ENCODE measurements around the gene ARAP2.
"Not testable (repeated sequence)": the region's sequence is repeated elsewhere in the genome, so short reads cannot be mapped to it uniquely, and the experiment has no call there.

ARAP2 gene

GRCh38 chr4:36183232-36183631, 61.1 kb downstream of the ARAP2 start:
- DNase-seq (ENCODE audit: low read depth in 2 of 2), result no peak

- not testable (repeated sequence) for DNase-seq (ENCODE audit: low read depth in 2 of 2)
These were observed 62.0 kb downstream of the ARAP2 start for GRCh38 chr4:36182315-36182714.

- DNase-seq (ENCODE audit: low read depth in 2 of 2), result no peak
These were observed 64.1 kb downstream of the ARAP2 start for GRCh38 chr4:36180206-36180605.

GRCh38 chr4:36178484-36178883, 65.8 kb downstream of the ARAP2 start:
- no peak for DNase-seq (ENCODE audit: low read depth in 2 of 2)

GRCh38 chr4:36177946-36178345, 66.4 kb downstream of the ARAP2 start:
- DNase-seq (ENCODE audit: low read depth in 2 of 2), result no peak

- DNase-seq (ENCODE audit: low read depth in 2 of 2), result no peak
These were observed 69.7 kb downstream of the ARAP2 start for GRCh38 chr4:36174570-36174969.

GRCh38 chr4:36173905-36174304, 70.4 kb downstream of the ARAP2 start:
- no peak for DNase-seq (ENCODE audit: low read depth in 2 of 2)

- DNase-seq (ENCODE audit: low read depth in 2 of 2), result no peak
These were observed 71.7 kb downstream of the ARAP2 start for GRCh38 chr4:36172656-36173055.

- no peak for DNase-seq (ENCODE audit: low read depth in 2 of 2)
These were observed 76.0 kb downstream of the ARAP2 start for GRCh38 chr4:36168127-36168878.

GRCh38 chr4:36165631-36166005, 78.7 kb downstream of the ARAP2 start:
- no peak for DNase-seq (ENCODE audit: low read depth in 2 of 2)

- DNase-seq (ENCODE audit: low read depth in 2 of 2), result no peak
These were observed 79.2 kb downstream of the ARAP2 start for GRCh38 chr4:36164900-36165630.

GRCh38 chr4:36163198-36163597, 81.1 kb downstream of the ARAP2 start:
- no peak for DNase-seq (ENCODE audit: low read depth in 2 of 2)

GRCh38 chr4:36159208-36159607, 85.1 kb downstream of the ARAP2 start:
- DNase-seq (ENCODE audit: low read depth in 2 of 2), result no peak

- DNase-seq (ENCODE audit: low read depth in 2 of 2), result no peak
These were observed 91.6 kb downstream of the ARAP2 start for GRCh38 chr4:36152735-36153134.

GRCh38 chr4:36142504-36142903, 101.8 kb downstream of the ARAP2 start:
- no peak for DNase-seq (ENCODE audit: low read depth in 2 of 2)

- DNase-seq (ENCODE audit: low read depth in 2 of 2), result no peak
These were observed 103.1 kb downstream of the ARAP2 start for GRCh38 chr4:36141186-36141585.

- DNase-seq (ENCODE audit: low read depth in 2 of 2), result no peak
These were observed 103.9 kb downstream of the ARAP2 start for GRCh38 chr4:36140421-36140820.

- no peak for DNase-seq (ENCODE audit: low read depth in 2 of 2)
These were observed 106.1 kb downstream of the ARAP2 start for GRCh38 chr4:36138220-36138619.

- no peak for DNase-seq (ENCODE audit: low read depth in 2 of 2)
These were observed 107.0 kb downstream of the ARAP2 start for GRCh38 chr4:36137336-36137735.

- DNase-seq (ENCODE audit: low read depth in 2 of 2), result no peak
These were observed 110.7 kb downstream of the ARAP2 start for GRCh38 chr4:36133658-36134057.

GRCh38 chr4:36133086-36133485, 111.2 kb downstream of the ARAP2 start:
- DNase-seq (ENCODE audit: low read depth in 2 of 2), result no peak

GRCh38 chr4:36130641-36131040, 113.7 kb downstream of the ARAP2 start:
- DNase-seq (ENCODE audit: low read depth in 2 of 2), result no peak

- DNase-seq (ENCODE audit: low read depth in 2 of 2), result no peak
These were observed 115.6 kb downstream of the ARAP2 start for GRCh38 chr4:36128689-36129088.

Data from stimulated activated CD8-positive, alpha-beta memory T cell treated with anti-CD3 and anti-CD28 coated beads, Interleukin-7, amount 100 ng/mL, for 1 hour (primary cell).